Neural cell (in vitro differentiated cells): ENCODE data around the gene DUSP19. TPM values are rescaled to one million over a fixed set of nuclear protein-coding genes. Genes with fewer than 3 reads are reported as not detected.

Experiments
- H2AFZ ChIP-seq: fragments of 200-600, 300-800 bp; sonication (generic), shearing (Covaris generic); 2 replicates; pipeline ENCODE4 v1.6.0; 2014; ENCODE audit warnings: low read depth, mild to moderate bottlenecking, antibody characterized with exemption, low read length, moderate library complexity
- H3F3A ChIP-seq: fragments of 200-600 bp; shearing (Covaris generic); 2 replicates; pipeline ENCODE4 v1.6.1; 2016; ENCODE audit warnings: mild to moderate bottlenecking, moderate library complexity, mixed read lengths, antibody characterized with exemption, low read length; ENCODE audit not compliant: insufficient read depth, poor library complexity, severe bottlenecking
- H3K27ac ChIP-seq: fragments of 200-600, 300-800 bp; sonication (generic), shearing (Covaris generic); 2 replicates; pipeline ENCODE4 v1.5.1; 2014; ENCODE audit warnings: mild to moderate bottlenecking, low read length, moderate library complexity
- H3K27me3 ChIP-seq: fragments of 300-800, 200-600 bp; sonication (generic), shearing (Covaris generic); 2 replicates; pipeline ENCODE4 v1.6.0; 2014; ENCODE audit warnings: mild to moderate bottlenecking, low read depth, low read length, moderate library complexity; ENCODE audit not compliant: insufficient read depth
- H3K36me3 ChIP-seq: fragments of 300-800, 200-600 bp; sonication (generic), shearing (Covaris generic); 2 replicates; pipeline ENCODE4 v1.5.1; 2014; ENCODE audit warnings: mild to moderate bottlenecking, antibody characterized with exemption, low read length, moderate library complexity; ENCODE audit not compliant: insufficient read depth
- H3K4me2 ChIP-seq: fragments of 300-800, 200-600 bp; sonication (generic), shearing (Covaris generic); 2 replicates; pipeline ENCODE4 v1.6.0; 2014; ENCODE audit warnings: mild to moderate bottlenecking, low read length
- H3K4me3 ChIP-seq: fragments of 300-800, 200-600 bp; sonication (generic), shearing (Covaris generic); 2 replicates; pipeline ENCODE4 v1.5.1; 2014; ENCODE audit warnings: mild to moderate bottlenecking, low read length, moderate library complexity
- H3K79me2 ChIP-seq: fragments of 200-600 bp; shearing (Covaris generic); replicated peaks from 2 replicates; pipeline ENCODE4 v1.6.0; 2014; ENCODE audit warnings: mild to moderate bottlenecking, low read length, moderate library complexity; ENCODE audit not compliant: insufficient read depth
- H3K9ac ChIP-seq: fragments of 300-800, 200-600 bp; sonication (generic), shearing (Covaris generic); 2 replicates; pipeline ENCODE4 v1.6.1; 2016; ENCODE audit warnings: mild to moderate bottlenecking, low read length, mixed read lengths
- H3K9me2 ChIP-seq: fragments of 200-600 bp; shearing (Covaris generic); 2 replicates; pipeline ENCODE4 v1.6.1; 2016; ENCODE audit warnings: mild to moderate bottlenecking, low read length, mixed read lengths; ENCODE audit not compliant: insufficient read depth
- H3K9me3 ChIP-seq: fragments of 200-600, 300-800 bp; sonication (generic), shearing (Covaris generic); 2 replicates; pipeline ENCODE4 v1.6.1; 2016; ENCODE audit warnings: mild to moderate bottlenecking, mixed run types, low read length, moderate library complexity, mixed read lengths
- H4K20me1 ChIP-seq: fragments of 200-600 bp; shearing (Covaris generic); 2 replicates; pipeline ENCODE4 v1.6.1; 2016; ENCODE audit warnings: mild to moderate bottlenecking, mixed run types; ENCODE audit not compliant: insufficient read depth
- CTCF ChIP-seq: fragments of 450-650 bp; IDR thresholded peaks from 2 replicates; pipeline ENCODE4 v1.5.1; 2014; ENCODE audit warnings: antibody characterized with exemption, mild to moderate bottlenecking, moderate library complexity; ENCODE audit not compliant: poor library complexity, severe bottlenecking
- EP300 ChIP-seq: fragments of 450-650 bp; conservative IDR thresholded peaks from 2 replicates; pipeline ENCODE4 v1.6.1; 2014; ENCODE audit warnings: antibody characterized with exemption, mild to moderate bottlenecking, moderate library complexity; ENCODE audit not compliant: poor library complexity, severe bottlenecking
- EZH2 ChIP-seq: fragments of 200-600, 300-800 bp; shearing (Covaris generic), sonication (generic); IDR thresholded peaks from 2 replicates; pipeline ENCODE4 v1.6.1; 2014; ENCODE audit warnings: antibody characterized with exemption, low read length, borderline replicate concordance, mild to moderate bottlenecking; ENCODE audit not compliant: insufficient read depth, poor library complexity, severe bottlenecking
- MXI1 ChIP-seq: fragments of 450-650 bp; conservative IDR thresholded peaks from 2 replicates; pipeline ENCODE4 v1.6.1; 2014; ENCODE audit warnings: antibody characterized with exemption, mild to moderate bottlenecking; ENCODE audit not compliant: poor library complexity, severe bottlenecking
- POLR2AphosphoS5 ChIP-seq: IDR thresholded peaks from 2 replicates; pipeline ENCODE4 v1.6.1; 2012
- RAD21 ChIP-seq: fragments of 450-650 bp; conservative IDR thresholded peaks from 2 replicates; pipeline ENCODE4 v1.6.1; 2014; ENCODE audit warnings: antibody characterized with exemption, mild to moderate bottlenecking, moderate library complexity
- REST ChIP-seq: IDR thresholded peaks from 2 replicates; pipeline ENCODE4 v1.6.1; 2012; ENCODE audit warnings: borderline replicate concordance
- SMC3 ChIP-seq: fragments of 450-650 bp; conservative IDR thresholded peaks from 2 replicates; pipeline ENCODE4 v1.6.1; 2014; ENCODE audit warnings: antibody characterized with exemption, mild to moderate bottlenecking, moderate library complexity; ENCODE audit not compliant: poor library complexity
- TAF1 ChIP-seq: IDR thresholded peaks from 2 replicates; pipeline ENCODE4 v1.6.1; 2012; ENCODE audit warnings: low read depth
- polyA plus RNA-seq: library from polyadenylated mRNA; depleted of rRNA; stranded (reverse); fragments of >200 nt; gene quantifications from 2 replicates; pipeline ENCODE4 v1.2.3, GENCODE V29; 2014

The DUSP19 gene
- polyA plus RNA-seq, 1 donor from 2014 or later: 5.6 TPM

- Histone ChIP-seq H4K20me1 (no peaks in the 10 kb centered on the region), H3K4me2 (no peak overlapping the region), H3K36me3 (no peaks in the 10 kb centered on the region), H2AFZ (no peak overlapping the region), H3K27ac (no peak overlapping the region), H3K27me3 (no peaks in the 10 kb centered on the region), H3K9me3 (no peaks in the 10 kb centered on the region), H3K79me2 (no peaks in the 10 kb centered on the region), H3F3A (no peaks in the 10 kb centered on the region), H3K9me2 (no peaks in the 10 kb centered on the region), H3K9ac (no peak overlapping the region), H3K4me3 (no peak overlapping the region)
- TF ChIP-seq EP300 (no peak), POLR2AphosphoS5 (no peak), SMC3 (no peak), REST (no peak), EZH2 (no peak), CTCF (no peak), TAF1 (no peak), RAD21 (no peak), MXI1 (no peak)
Observed at GRCh38 chr2:183112577-183112976, 34.0 kb downstream of the DUSP19 start.

- no peaks in the 10 kb centered on the region for H4K20me1 ChIP-seq
- no peak overlapping the region for H3K9ac ChIP-seq
- TF ChIP-seq REST (no peak), MXI1 (no peak), SMC3 (no peak), RAD21 (no peak), POLR2AphosphoS5 (no peak)
- no peaks in the 10 kb centered on the region for H3K36me3 ChIP-seq
- no peak overlapping the region for H3K4me2 ChIP-seq
- no peak overlapping the region for H3K27ac ChIP-seq
- no peak overlapping the region for H2AFZ ChIP-seq
- H3K4me3 ChIP-seq: no peak overlapping the region
- no peaks in the 10 kb centered on the region for H3K9me3 ChIP-seq
- no peaks in the 10 kb centered on the region for H3K27me3 ChIP-seq
- no peaks in the 10 kb centered on the region for H3F3A ChIP-seq
- no peaks in the 10 kb centered on the region for H3K79me2 ChIP-seq
- no peaks in the 10 kb centered on the region for H3K9me2 ChIP-seq
Observed at GRCh38 chr2:183113630-183114029, 35.1 kb downstream of the DUSP19 start.
